DND-41 (cell line): Measurements from ENCODE around the gene TBX20.

Experiments used
- EZH2 ChIP-seq: IDR thresholded peaks from 3 replicates; pipeline ENCODE4 v1.6.1; 2012; ENCODE audit warnings: borderline replicate concordance, low read depth, mild to moderate bottlenecking, moderate library complexity, low read length, inconsistent platforms; ENCODE audit not compliant: severe bottlenecking
- TF ChIP-seq, protein P1 (sequence below): IDR thresholded peaks from 2 replicates; pipeline ENCODE4 v1.5.1; 2012; ENCODE audit warnings: borderline replicate concordance, low read length, moderate library complexity, mild to moderate bottlenecking; ENCODE audit not compliant: poor library complexity, severe bottlenecking; ENCODE audit errors: extremely low read depth

GRCh38 chr7:35272246-35272645 lies 18.3 kb upstream of the TBX20 start:
- TF ChIP-seq, protein P1, sequence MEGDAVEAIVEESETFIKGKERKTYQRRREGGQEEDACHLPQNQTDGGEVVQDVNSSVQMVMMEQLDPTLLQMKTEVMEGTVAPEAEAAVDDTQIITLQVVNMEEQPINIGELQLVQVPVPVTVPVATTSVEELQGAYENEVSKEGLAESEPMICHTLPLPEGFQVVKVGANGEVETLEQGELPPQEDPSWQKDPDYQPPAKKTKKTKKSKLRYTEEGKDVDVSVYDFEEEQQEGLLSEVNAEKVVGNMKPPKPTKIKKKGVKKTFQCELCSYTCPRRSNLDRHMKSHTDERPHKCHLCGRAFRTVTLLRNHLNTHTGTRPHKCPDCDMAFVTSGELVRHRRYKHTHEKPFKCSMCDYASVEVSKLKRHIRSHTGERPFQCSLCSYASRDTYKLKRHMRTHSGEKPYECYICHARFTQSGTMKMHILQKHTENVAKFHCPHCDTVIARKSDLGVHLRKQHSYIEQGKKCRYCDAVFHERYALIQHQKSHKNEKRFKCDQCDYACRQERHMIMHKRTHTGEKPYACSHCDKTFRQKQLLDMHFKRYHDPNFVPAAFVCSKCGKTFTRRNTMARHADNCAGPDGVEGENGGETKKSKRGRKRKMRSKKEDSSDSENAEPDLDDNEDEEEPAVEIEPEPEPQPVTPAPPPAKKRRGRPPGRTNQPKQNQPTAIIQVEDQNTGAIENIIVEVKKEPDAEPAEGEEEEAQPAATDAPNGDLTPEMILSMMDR, result no peak
- no peak for TF ChIP-seq EZH2
